GM12878 (cell line): ENCODE data around the gene HK1. TPM values are rescaled to one million over a fixed set of nuclear protein-coding genes. Genes with fewer than 3 reads are reported as not detected.

ENCODE experiments used
- ATAC-seq: fragments of 200-7000 bp; cut with Tn5 transposase; 3 replicates; pipeline ENCODE4 v1.9.1; 2020; ENCODE audit warnings: mild to moderate bottlenecking, moderate library complexity
- BruUV-seq: library from RNA; stranded (reverse); fragments of 400-500 nt; replicated peaks from 2 replicates; lab custom pipeline; 2021; lab: Mats Ljungman, UMichigan
- CTCF ChIA-PET: fragments of 300-600 bp; sonication (Branson Sonifier 250); formaldehyde crosslinking; extraction: SDS; loops from one replicate; lab custom pipeline; 2021; ENCODE audit warnings: inconsistent platforms; lab: Yijun Ruan, JAX
- POLR2A ChIA-PET: fragments of 350-600 bp; formaldehyde crosslinking; extraction: SDS; loops from one replicate; lab custom pipeline; 2021; ENCODE audit warnings: inconsistent platforms; lab: Charles Lee
- RAD21 ChIA-PET: fragments of 300-600 bp; sonication (Branson Sonifier 250); formaldehyde crosslinking; loops from one replicate; lab custom pipeline; 2023; ENCODE audit warnings: antibody characterized with exemption; ENCODE audit not compliant: unreplicated experiment; lab: Charles Lee
- SMC1A ChIA-PET: fragments of 300-600 bp; sonication (Branson Sonifier 250); formaldehyde crosslinking; loops from one replicate; lab custom pipeline; 2023; ENCODE audit not compliant: unreplicated experiment, uncharacterized antibody; lab: Charles Lee
- DNase-seq: peaks from one replicate; pipeline ENCODE4 v3.0.0-alpha.2; 2011; ENCODE audit warnings: low read depth, low spot score
- FAIRE-seq: peaks from 3 replicates; lab custom pipeline; 2011; peaks lifted over from hg19 to GRCh38; lab: Jason Lieb, UNC
- H2AFZ ChIP-seq: 2 replicates; pipeline ENCODE4 v1.6.0; 2011; ENCODE audit warnings: low read depth, low read length, control low read depth; ENCODE audit not compliant: control insufficient read depth
- H3K27ac ChIP-seq: 2 replicates; pipeline ENCODE4 v1.5.1; 2011; ENCODE audit warnings: control low read depth; ENCODE audit not compliant: control insufficient read depth, insufficient read depth
- H3K27me3 ChIP-seq, 2 experiments: replicated peaks in 1 of 2; 2 replicates each; pipeline versions ENCODE4 v1.6.0 to v1.6.1; 2011; ENCODE audit warnings: low read length in 1 of 2; ENCODE audit not compliant: control insufficient read depth in 2 of 2, insufficient read depth in 2 of 2
- H3K36me3 ChIP-seq, 2 experiments: 2 replicates each; pipeline ENCODE4 v1.5.1; 2011; ENCODE audit warnings: low read length in 1 of 2; ENCODE audit not compliant: control insufficient read depth in 2 of 2, insufficient read depth in 2 of 2
- H3K4me1 ChIP-seq: 2 replicates; pipeline ENCODE4 v1.6.1; 2011; ENCODE audit warnings: mild to moderate bottlenecking, low read length, moderate library complexity, mixed read lengths; ENCODE audit not compliant: control insufficient read depth, insufficient read depth
- H3K4me2 ChIP-seq: 2 replicates; pipeline ENCODE4 v1.6.0; 2011; ENCODE audit warnings: control low read depth; ENCODE audit not compliant: control insufficient read depth, insufficient read depth
- H3K4me3 ChIP-seq: fragments of 200-600 bp; sonication (generic); 2 replicates; pipeline ENCODE4 v1.5.1; 2016
- H3K79me2 ChIP-seq: 2 replicates; pipeline ENCODE4 v1.6.0; 2011; ENCODE audit warnings: low read length; ENCODE audit not compliant: control insufficient read depth, insufficient read depth
- H3K9ac ChIP-seq: 2 replicates; pipeline ENCODE4 v1.8.0; 2011; ENCODE audit warnings: low read length, control low read depth, mixed read lengths; ENCODE audit not compliant: control insufficient read depth, insufficient read depth
- H3K9me3 ChIP-seq: replicated peaks from 3 replicates; pipeline ENCODE4 v1.5.1; 2011; ENCODE audit warnings: mild to moderate bottlenecking, low read length; ENCODE audit not compliant: control insufficient read depth, insufficient read depth
- H4K20me1 ChIP-seq: 2 replicates; pipeline ENCODE4 v1.6.0; 2011; ENCODE audit not compliant: control insufficient read depth, insufficient read depth
- ASH2L ChIP-seq: fragments of 300-600, 200-600 bp; sonication (generic); IDR thresholded peaks from 2 replicates; pipeline ENCODE4 v1.6.1; 2017; ENCODE audit warnings: low read depth, mild to moderate bottlenecking, borderline replicate concordance
- CBFB ChIP-seq: IDR thresholded peaks from 2 replicates; pipeline ENCODE4 v1.6.1; 2016; ENCODE audit warnings: antibody characterized with exemption, low read depth
- CTCF ChIP-seq, 3 experiments: IDR thresholded peaks in 2 of 3; conservative IDR thresholded peaks in 1 of 3; 2 replicates each; pipeline ENCODE4 v1.5.1; 2011; ENCODE audit warnings: low read depth in 3 of 3, low read length in 3 of 3, mild to moderate bottlenecking in 3 of 3, control low read depth in 2 of 3, moderate library complexity in 2 of 3, inconsistent platforms in 1 of 3, mixed read lengths in 1 of 3; ENCODE audit not compliant: control insufficient read depth in 2 of 3, insufficient read depth in 1 of 3; ENCODE audit errors: extremely low read depth in 1 of 3
- SIX5 ChIP-seq: IDR thresholded peaks from 2 replicates; pipeline ENCODE4 v1.6.1; 2011; ENCODE audit warnings: mild to moderate bottlenecking, low read depth, low read length, moderate library complexity; ENCODE audit not compliant: severe bottlenecking
- SMC3 ChIP-seq: IDR thresholded peaks from 2 replicates; pipeline ENCODE4 v1.6.1; 2011; ENCODE audit warnings: low read length, improper control_type of control experiment, borderline replicate concordance
- STAT1 ChIP-seq: fragments of 450-650 bp; conservative IDR thresholded peaks from 2 replicates; pipeline ENCODE4 v1.6.1; 2014; ENCODE audit warnings: antibody characterized with exemption, mild to moderate bottlenecking
- WGBS: methylation state at CpG from one replicate; pipeline ENCODE4 v1.1.6; 2016; ENCODE audit warnings: low lambda C conversion rate; ENCODE audit not compliant: insufficient replicate concordance, insufficient coverage; ENCODE audit errors: missing lambda C conversion rate; 5-methylcytosine and 5-hydroxymethylcytosine counted together
- in situ Hi-C: fragments of 300-500 bp; cut with MboI; formaldehyde crosslinking; loops from 9 replicates; pipeline ENCODE4 v1.14.3; 2018; ENCODE audit warnings: mixed read lengths
- intact Hi-C: fragments of 100-400 bp; cut with micrococcal nuclease; formaldehyde crosslinking; loops from one replicate; pipeline ENCODE4 v1.14.2; 2022; ENCODE audit not compliant: unreplicated experiment
- polyA plus RNA-seq, 11 experiments: library from polyadenylated mRNA; depleted of rRNA in 4 of 11; unstranded in 6 of 11; stranded (reverse) in 5 of 11; fragments of >200 nt; fragmentation: Nextera tagmentation in 4 of 11; fragmentation: Illumina TruSeq in 1 of 11; extraction: Ambion mirVana in 4 of 11; extraction: Trizol in 1 of 11; gene quantifications; 1 replicate in 1 of 11; 2 replicates in 10 of 11; pipeline versions ENCODE4 v1.2.1 to v1.2.3, GENCODE V29; 2011 to 2016; ENCODE audit warnings: inconsistent platforms in 2 of 11, missing spikeins in 2 of 11, low read depth in 1 of 11
- total RNA-seq, 4 experiments: library from RNA; depleted of rRNA in 3 of 4; stranded (reverse); fragments of >200 nt in 3 of 4; fragmentation: Illumina TruSeq in 1 of 4; extraction: Trizol in 1 of 4; gene quantifications; 2 replicates each; pipeline versions ENCODE4 v1.2.1 to v1.2.3, GENCODE V29; 2013 to 2021

The HK1 gene
- total and polyA plus RNA-seq, 10 of the 15 experiments (the other 5 are each of a cell fraction or from before 2014, with no cell fraction given) = 3.4 to 77.3 (median 46.6) TPM

GRCh38 chr10:69407621-69408301, 129.5 kb downstream of the HK1 start:
- Histone ChIP-seq H3K9ac (peak overlapping the region; percentile 44; the same call in 1 of the 2 replicates), H3K36me3 (no peaks in the 10 kb centered on the region; a peak in 1 of 4 replicates), H3K9me3 (no peaks in the 10 kb centered on the region), H2AFZ (peak overlapping the region; percentile 58; the same call in 1 of the 2 replicates), H3K79me2 (no peaks in the 10 kb centered on the region), H4K20me1 (no peaks in the 10 kb centered on the region), H3K27me3 (no peaks in the 10 kb centered on the region), H3K27ac (no peak overlapping the region), H3K4me2 (peak overlapping the region; percentile 59; the same call in 1 of the 2 replicates), H3K4me1 (peaks cover 13% of the 10 kb centered on the region), H3K4me3 (0 out of 2 replicates have a peak overlapping the region, but pooled peaks have one; percentile 36)
- POLR2A ChIA-PET = interaction anchor here (0.6 to 0.7 kb wide), 2 partner anchors 166 to 292 kb away, joined by 3 to 4 read pairs; partner anchors contain the start of gene NEUROG3
- 27% methylated on average over 11 of the region's 14 CpGs for WGBS
- in situ Hi-C loops = loop anchor here (10.0 kb wide), 1 partner anchor 413 kb away; no protein-coding TSS in a partner anchor
- SMC1A ChIA-PET = interaction anchor here (0.6 to 3.1 kb wide), 16 partner anchors 11 to 268 kb away, joined by 3 to 19 read pairs (median 4); partner anchors contain the start of gene HK1
- FAIRE-seq (no peak), ATAC-seq (peak; percentile 52), DNase-seq (no peak)
- intact Hi-C loops = loop anchor here (1.0 to 5.0 kb wide), 2 partner anchors 100 to 230 kb away; no protein-coding TSS in a partner anchor
- CTCF ChIA-PET = interaction anchor here (0.6 to 3.7 kb wide), 41 partner anchors 8 to 923 kb away, joined by 3 to 32 read pairs (median 5); partner anchors contain the start of gene TSPAN15
- no TSS peak for BruUV-seq
- RAD21 ChIA-PET = interaction anchor here (0.6 to 2.6 kb wide), 11 partner anchors 9 to 452 kb away, joined by 3 to 9 read pairs (median 4); partner anchors contain the start of genes DDX21 and TACR2
- TF ChIP-seq SIX5 (no peak), SMC3 (peak; percentile 44), STAT1 (no peak), CBFB (no peak), CTCF (IDR thresholded peaks at IDR 0.05 in 2 of 3, conservative IDR thresholded peaks at IDR 0.05 in 1 of 3; ENCODE audit: control insufficient read depth in 2 of 3, extremely low read depth in 1 of 3, insufficient read depth in 1 of 3, low read depth in 3 of 3, low read length in 3 of 3) (peak; percentile 31 to 35 (median 33); a peak in 4 of 6 replicates), ASH2L (no peak)
